Limb (tissue), 2 donors: ENCODE results near the gene ARID5A.
A peak's percentile ranks its signal among the peaks of the same experiment; 100 is the strongest.

Experiments
- DNase-seq, 2 donors: peaks; one replicate each; pipeline ENCODE4 v3.0.0-alpha.2; 2016; ENCODE audit errors: extremely low spot score in 2 of 2

Gene ARID5A

GRCh38 chr2:96526615-96527285, 9.8 kb upstream of the ARID5A start:
- DNase-seq = peak in 1 of 2 donors; percentile 27

- peak in 1 of 2 donors; percentile 68 for DNase-seq
Measured at GRCh38 chr2:96527286-96528005, 9.1 kb upstream of the ARID5A start.

- no peak for DNase-seq
Measured at GRCh38 chr2:96528006-96528699, 8.4 kb upstream of the ARID5A start.

- DNase-seq = no peak
Measured at GRCh38 chr2:96528700-96529375, 7.7 kb upstream of the ARID5A start.

GRCh38 chr2:96529376-96530143, 7.0 kb upstream of the ARID5A start:
- DNase-seq = no peak

GRCh38 chr2:96530144-96530430, 6.5 kb upstream of the ARID5A start:
- DNase-seq = no peak

- DNase-seq = no peak
Measured at GRCh38 chr2:96530474-96531357, 5.8 kb upstream of the ARID5A start.

GRCh38 chr2:96531366-96531765, 5.2 kb upstream of the ARID5A start:
- DNase-seq = no peak

- peak; percentile 90 to 96 for DNase-seq
Measured at GRCh38 chr2:96531872-96532505, 4.6 kb upstream of the ARID5A start.

- DNase-seq = no peak
Measured at GRCh38 chr2:96532641-96533291, 3.8 kb upstream of the ARID5A start.

- DNase-seq = no peak
Measured at GRCh38 chr2:96533292-96534073, 3.1 kb upstream of the ARID5A start.

GRCh38 chr2:96534141-96534540, 2.4 kb upstream of the ARID5A start:
- no peak for DNase-seq

GRCh38 chr2:96534701-96535181, 1.8 kb upstream of the ARID5A start:
- DNase-seq = no peak

- no peak for DNase-seq
Measured at GRCh38 chr2:96535331-96535730, 1.2 kb upstream of the ARID5A start.

GRCh38 chr2:96537066-96537733, 648 bp downstream of the ARID5A start:
- DNase-seq = peak in 1 of 2 donors; percentile 75

GRCh38 chr2:96537734-96538486, 1.4 kb downstream of the ARID5A start:
- no peak for DNase-seq
